ENCODE measurements around the gene NPIPA2. TPM values are rescaled to one million over a fixed set of nuclear protein-coding genes. Genes with fewer than 3 reads are reported as not detected.
"Not testable (repeated sequence)": the region's sequence is repeated elsewhere in the genome, so short reads cannot be mapped to it uniquely, and the experiment has no call there.

The NPIPA2 gene
- total RNA-seq: under 1 TPM; 0.23 to 0.75 TPM
- under 1 TPM; 0.10 to 0.17 TPM for polyA plus RNA-seq

DNA sequence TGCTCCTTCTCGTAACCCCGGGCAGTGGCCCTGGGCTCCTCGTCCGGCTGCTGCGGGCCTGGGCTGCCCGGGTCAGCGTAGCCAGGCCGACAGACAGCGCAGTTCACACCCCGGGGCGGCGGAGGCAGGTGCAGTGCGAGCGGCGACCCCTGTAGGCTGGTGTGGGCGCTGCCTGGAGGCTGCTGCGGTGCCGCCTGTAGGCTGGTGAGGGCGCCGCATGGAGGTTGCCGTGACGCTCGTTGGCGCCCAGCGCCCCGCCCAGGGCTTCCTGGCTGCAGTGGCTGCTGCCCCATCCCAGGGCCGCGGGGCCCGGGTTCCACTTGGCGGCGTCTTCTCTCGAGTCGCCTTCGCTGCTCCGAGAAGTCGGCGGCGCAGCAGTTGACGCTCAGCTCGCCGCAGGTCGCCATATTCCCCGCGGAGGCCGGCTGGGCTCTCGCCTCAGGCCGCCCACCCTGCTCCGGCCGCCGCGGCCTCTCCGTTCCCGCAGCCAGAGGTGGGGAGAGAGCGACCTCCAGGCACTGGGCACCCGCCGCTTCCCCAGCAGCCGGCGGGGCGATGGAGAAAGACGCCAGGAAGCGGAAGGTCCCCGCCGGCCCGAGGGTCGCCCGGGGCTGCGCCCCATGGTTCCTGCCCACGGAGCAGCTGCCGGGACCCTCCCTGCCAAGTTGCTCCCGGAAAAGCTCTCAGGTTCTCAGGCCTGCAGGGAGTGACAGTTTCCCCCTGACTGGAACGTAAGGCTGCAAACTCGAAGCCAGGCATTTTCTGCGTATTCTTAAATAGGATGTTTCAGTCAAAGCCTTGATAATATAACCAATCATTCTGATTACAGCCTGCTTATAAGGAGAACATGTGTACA is at the start of gene NPIPA2:
NPIPA2 (plus strand) TSS at position 261 of the 856 bp plus-strand sequence. CDS start 5,533 bp downstream, outside the sequence.
- WGBS: no CpG with 5 or more reads among the region's 73 CpGs
- H3K4me3 ChIP-seq (ENCODE audit: low read depth in 1 of 3, low read length in 3 of 3); H3K36me3 ChIP-seq (ENCODE audit: control insufficient read depth in 4 of 4, insufficient read depth in 3 of 4, low read depth in 1 of 4, low read length in 3 of 4); H3K27me3 ChIP-seq (ENCODE audit: control insufficient read depth in 4 of 4, insufficient read depth in 4 of 4, low read length in 3 of 4); H3K9ac ChIP-seq (ENCODE audit: low read depth in 1 of 2, low read length in 2 of 2); H3K9me3 ChIP-seq (ENCODE audit: control insufficient read depth in 4 of 4, low read length in 3 of 4); DNase-seq (ENCODE audit: low spot score); H3K27ac ChIP-seq (ENCODE audit: low read depth in 1 of 2, low read length in 2 of 2); H3K4me1 ChIP-seq (ENCODE audit: control insufficient read depth in 4 of 4, insufficient read depth in 4 of 4, low read length in 3 of 4): not testable (repeated sequence)

DNA sequence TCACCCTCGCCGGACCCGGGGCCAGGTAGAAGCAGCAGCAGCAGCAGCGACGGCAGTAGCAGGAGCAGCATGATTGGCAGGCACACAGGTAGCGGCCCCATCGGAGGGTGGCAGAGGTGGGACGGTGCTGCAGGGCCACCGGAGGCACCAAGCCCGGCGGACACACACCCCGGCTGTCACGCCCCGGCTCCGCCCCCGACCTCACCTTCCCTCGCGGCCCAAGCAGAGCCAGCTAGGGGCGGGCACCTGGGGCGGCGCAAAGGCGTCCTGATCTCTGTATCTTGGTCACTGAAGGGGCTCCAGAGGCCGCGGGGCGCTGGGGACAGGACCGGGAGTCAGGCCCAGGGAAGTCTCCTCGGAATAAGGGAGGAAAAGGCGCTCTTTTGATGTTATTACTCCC is 48.2 kb upstream of the NPIPA2 start, which contains the start of gene PLA2G10:
PLA2G10 (minus strand) TSS at position 180 of the 400 bp plus-strand sequence; CDS start at position 101, 79 bp downstream.
- H3K36me3 ChIP-seq (ENCODE audit: control insufficient read depth in 4 of 4, insufficient read depth in 3 of 4, low read depth in 1 of 4, low read length in 3 of 4); H3K9me3 ChIP-seq (ENCODE audit: control insufficient read depth in 4 of 4, low read length in 3 of 4); H3K27ac ChIP-seq (ENCODE audit: low read depth in 1 of 2, low read length in 2 of 2); DNase-seq (ENCODE audit: low spot score); H3K9ac ChIP-seq (ENCODE audit: low read depth in 1 of 2, low read length in 2 of 2); H3K4me3 ChIP-seq (ENCODE audit: low read depth in 1 of 3, low read length in 3 of 3); H3K27me3 ChIP-seq (ENCODE audit: control insufficient read depth in 4 of 4, insufficient read depth in 4 of 4, low read length in 3 of 4); H3K4me1 ChIP-seq (ENCODE audit: control insufficient read depth in 4 of 4, insufficient read depth in 4 of 4, low read length in 3 of 4): not testable (repeated sequence)
- WGBS: no CpG with 5 or more reads among the region's 28 CpGs

DNA sequence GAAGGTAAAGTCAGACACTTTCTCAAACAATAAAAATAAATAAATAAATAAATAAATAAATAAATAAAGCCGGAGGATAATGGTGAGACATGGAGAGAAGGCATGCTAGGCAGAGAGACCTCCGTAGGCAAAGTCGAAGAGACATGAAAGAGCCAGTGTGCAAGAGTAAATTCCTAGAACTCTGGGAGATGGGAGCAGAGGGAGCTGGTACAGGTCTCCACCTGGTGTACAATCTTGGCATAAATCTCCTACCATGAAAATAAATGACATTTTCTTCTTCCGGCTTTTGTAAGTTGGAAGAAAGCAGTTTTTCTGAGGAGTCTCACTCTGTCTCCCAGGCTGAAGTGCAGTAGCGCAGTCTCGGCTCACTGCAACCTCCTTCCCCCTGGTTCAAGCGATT is 40.5 kb upstream of the NPIPA2 start:
- DNase-seq (ENCODE audit: low spot score); H3K9ac ChIP-seq (ENCODE audit: low read depth in 1 of 2, low read length in 2 of 2); H3K4me1 ChIP-seq (ENCODE audit: control insufficient read depth in 4 of 4, insufficient read depth in 4 of 4, low read length in 3 of 4); H3K9me3 ChIP-seq (ENCODE audit: control insufficient read depth in 4 of 4, low read length in 3 of 4); H3K27me3 ChIP-seq (ENCODE audit: control insufficient read depth in 4 of 4, insufficient read depth in 4 of 4, low read length in 3 of 4); H3K4me3 ChIP-seq (ENCODE audit: low read depth in 1 of 3, low read length in 3 of 3); H3K36me3 ChIP-seq (ENCODE audit: control insufficient read depth in 4 of 4, insufficient read depth in 3 of 4, low read depth in 1 of 4, low read length in 3 of 4); H3K27ac ChIP-seq (ENCODE audit: low read depth in 1 of 2, low read length in 2 of 2): not testable (repeated sequence)
- 53% methylated on average over 2 of the region's 7 CpGs for WGBS

DNA sequence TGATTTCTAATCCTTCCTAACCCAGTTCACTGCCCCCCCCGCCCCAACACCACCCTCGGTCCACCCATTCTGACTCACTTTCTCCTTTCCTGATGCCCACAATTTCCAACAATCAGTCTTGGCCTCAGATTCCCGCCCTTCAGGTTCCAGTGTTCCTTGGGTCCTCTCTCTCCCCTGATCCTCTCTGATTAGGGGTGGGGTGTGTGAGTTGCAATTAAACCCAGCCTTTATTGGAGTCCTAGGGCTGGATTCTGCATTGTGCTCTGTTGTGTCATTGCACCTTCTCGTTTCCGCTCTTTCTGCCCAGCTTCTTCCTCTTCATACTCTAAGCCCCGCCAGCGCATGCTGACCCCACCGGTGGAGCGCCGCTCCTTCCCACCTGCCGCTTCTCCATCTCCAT is 39.7 kb upstream of the NPIPA2 start:
- H3K4me3 ChIP-seq (ENCODE audit: low read depth in 1 of 3, low read length in 3 of 3); H3K27me3 ChIP-seq (ENCODE audit: control insufficient read depth in 4 of 4, insufficient read depth in 4 of 4, low read length in 3 of 4); H3K4me1 ChIP-seq (ENCODE audit: control insufficient read depth in 4 of 4, insufficient read depth in 4 of 4, low read length in 3 of 4); H3K27ac ChIP-seq (ENCODE audit: low read depth in 1 of 2, low read length in 2 of 2); H3K9me3 ChIP-seq (ENCODE audit: control insufficient read depth in 4 of 4, low read length in 3 of 4); H3K9ac ChIP-seq (ENCODE audit: low read depth in 1 of 2, low read length in 2 of 2); DNase-seq (ENCODE audit: low spot score); H3K36me3 ChIP-seq (ENCODE audit: control insufficient read depth in 4 of 4, insufficient read depth in 3 of 4, low read depth in 1 of 4, low read length in 3 of 4): not testable (repeated sequence)
- no CpG with 5 or more reads among the region's 11 CpGs for WGBS

DNA sequence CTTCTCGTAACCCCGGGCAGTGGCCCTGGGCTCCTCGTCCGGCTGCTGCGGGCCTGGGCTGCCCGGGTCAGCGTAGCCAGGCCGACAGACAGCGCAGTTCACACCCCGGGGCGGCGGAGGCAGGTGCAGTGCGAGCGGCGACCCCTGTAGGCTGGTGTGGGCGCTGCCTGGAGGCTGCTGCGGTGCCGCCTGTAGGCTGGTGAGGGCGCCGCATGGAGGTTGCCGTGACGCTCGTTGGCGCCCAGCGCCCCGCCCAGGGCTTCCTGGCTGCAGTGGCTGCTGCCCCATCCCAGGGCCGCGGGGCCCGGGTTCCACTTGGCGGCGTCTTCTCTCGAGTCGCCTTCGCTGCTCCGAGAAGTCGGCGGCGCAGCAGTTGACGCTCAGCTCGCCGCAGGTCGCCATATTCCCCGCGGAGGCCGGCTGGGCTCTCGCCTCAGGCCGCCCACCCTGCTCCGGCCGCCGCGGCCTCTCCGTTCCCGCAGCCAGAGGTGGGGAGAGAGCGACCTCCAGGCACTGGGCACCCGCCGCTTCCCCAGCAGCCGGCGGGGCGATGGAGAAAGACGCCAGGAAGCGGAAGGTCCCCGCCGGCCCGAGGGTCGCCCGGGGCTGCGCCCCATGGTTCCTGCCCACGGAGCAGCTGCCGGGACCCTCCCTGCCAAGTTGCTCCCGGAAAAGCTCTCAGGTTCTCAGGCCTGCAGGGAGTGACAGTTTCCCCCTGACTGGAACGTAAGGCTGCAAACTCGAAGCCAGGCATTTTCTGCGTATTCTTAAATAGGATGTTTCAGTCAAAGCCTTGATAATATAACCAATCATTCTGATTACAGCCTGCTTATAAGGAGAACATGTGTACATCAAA is 38.9 kb upstream of the NPIPA2 start, which contains the start of gene NPIPA3:
NPIPA3 (plus strand) TSS at position 256 of the 856 bp plus-strand sequence. CDS start 5,533 bp downstream, outside the sequence.
- H3K36me3 ChIP-seq (ENCODE audit: control insufficient read depth in 4 of 4, insufficient read depth in 3 of 4, low read depth in 1 of 4, low read length in 3 of 4); DNase-seq (ENCODE audit: low spot score); H3K4me3 ChIP-seq (ENCODE audit: low read depth in 1 of 3, low read length in 3 of 3); H3K4me1 ChIP-seq (ENCODE audit: control insufficient read depth in 4 of 4, insufficient read depth in 4 of 4, low read length in 3 of 4); H3K27ac ChIP-seq (ENCODE audit: low read depth in 1 of 2, low read length in 2 of 2); H3K9me3 ChIP-seq (ENCODE audit: control insufficient read depth in 4 of 4, low read length in 3 of 4); H3K9ac ChIP-seq (ENCODE audit: low read depth in 1 of 2, low read length in 2 of 2); H3K27me3 ChIP-seq (ENCODE audit: control insufficient read depth in 4 of 4, insufficient read depth in 4 of 4, low read length in 3 of 4): not testable (repeated sequence)
- WGBS: no CpG with 5 or more reads among the region's 73 CpGs

DNA sequence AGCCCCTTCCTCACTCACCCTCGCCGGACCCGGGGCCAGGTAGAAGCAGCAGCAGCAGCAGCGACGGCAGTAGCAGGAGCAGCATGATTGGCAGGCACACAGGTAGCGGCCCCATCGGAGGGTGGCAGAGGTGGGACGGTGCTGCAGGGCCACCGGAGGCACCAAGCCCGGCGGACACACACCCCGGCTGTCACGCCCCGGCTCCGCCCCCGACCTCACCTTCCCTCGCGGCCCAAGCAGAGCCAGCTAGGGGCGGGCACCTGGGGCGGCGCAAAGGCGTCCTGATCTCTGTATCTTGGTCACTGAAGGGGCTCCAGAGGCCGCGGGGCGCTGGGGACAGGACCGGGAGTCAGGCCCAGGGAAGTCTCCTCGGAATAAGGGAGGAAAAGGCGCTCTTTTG is 9.1 kb upstream of the NPIPA2 start:
- not testable (repeated sequence) for DNase-seq (ENCODE audit: low spot score); H3K9ac ChIP-seq (ENCODE audit: low read depth in 1 of 2, low read length in 2 of 2); H3K9me3 ChIP-seq (ENCODE audit: control insufficient read depth in 4 of 4, low read length in 3 of 4); H3K4me3 ChIP-seq (ENCODE audit: low read depth in 1 of 3, low read length in 3 of 3); H3K27ac ChIP-seq (ENCODE audit: low read depth in 1 of 2, low read length in 2 of 2); H3K36me3 ChIP-seq (ENCODE audit: control insufficient read depth in 4 of 4, insufficient read depth in 3 of 4, low read depth in 1 of 4, low read length in 3 of 4); H3K27me3 ChIP-seq (ENCODE audit: control insufficient read depth in 4 of 4, insufficient read depth in 4 of 4, low read length in 3 of 4); H3K4me1 ChIP-seq (ENCODE audit: control insufficient read depth in 4 of 4, insufficient read depth in 4 of 4, low read length in 3 of 4)
- WGBS: no CpG with 5 or more reads among the region's 28 CpGs

DNA sequence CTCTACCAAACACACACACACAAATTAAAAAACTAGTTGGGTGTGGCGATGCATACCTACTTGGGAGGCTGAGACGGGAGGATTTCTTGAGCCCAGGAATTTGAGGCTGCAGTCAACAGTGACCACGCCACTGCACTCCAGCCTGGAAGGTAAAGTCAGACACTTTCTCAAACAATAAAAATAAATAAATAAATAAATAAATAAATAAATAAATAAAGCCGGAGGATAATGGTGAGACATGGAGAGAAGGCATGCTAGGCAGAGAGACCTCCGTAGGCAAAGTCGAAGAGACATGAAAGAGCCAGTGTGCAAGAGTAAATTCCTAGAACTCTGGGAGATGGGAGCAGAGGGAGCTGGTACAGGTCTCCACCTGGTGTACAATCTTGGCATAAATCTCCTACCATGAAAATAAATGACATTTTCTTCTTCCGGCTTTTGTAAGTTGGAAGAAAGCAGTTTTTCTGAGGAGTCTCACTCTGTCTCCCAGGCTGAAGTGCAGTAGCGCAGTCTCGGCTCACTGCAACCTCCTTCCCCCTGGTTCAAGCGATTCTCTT is 1.4 kb upstream of the NPIPA2 start:
- H3K27me3 ChIP-seq (ENCODE audit: control insufficient read depth in 4 of 4, insufficient read depth in 4 of 4, low read length in 3 of 4); H3K4me3 ChIP-seq (ENCODE audit: low read depth in 1 of 3, low read length in 3 of 3); H3K4me1 ChIP-seq (ENCODE audit: control insufficient read depth in 4 of 4, insufficient read depth in 4 of 4, low read length in 3 of 4); H3K9me3 ChIP-seq (ENCODE audit: control insufficient read depth in 4 of 4, low read length in 3 of 4); DNase-seq (ENCODE audit: low spot score); H3K36me3 ChIP-seq (ENCODE audit: control insufficient read depth in 4 of 4, insufficient read depth in 3 of 4, low read depth in 1 of 4, low read length in 3 of 4); H3K27ac ChIP-seq (ENCODE audit: low read depth in 1 of 2, low read length in 2 of 2); H3K9ac ChIP-seq (ENCODE audit: low read depth in 1 of 2, low read length in 2 of 2): not testable (repeated sequence)
- WGBS: no CpG with 5 or more reads among the region's 10 CpGs

DNA sequence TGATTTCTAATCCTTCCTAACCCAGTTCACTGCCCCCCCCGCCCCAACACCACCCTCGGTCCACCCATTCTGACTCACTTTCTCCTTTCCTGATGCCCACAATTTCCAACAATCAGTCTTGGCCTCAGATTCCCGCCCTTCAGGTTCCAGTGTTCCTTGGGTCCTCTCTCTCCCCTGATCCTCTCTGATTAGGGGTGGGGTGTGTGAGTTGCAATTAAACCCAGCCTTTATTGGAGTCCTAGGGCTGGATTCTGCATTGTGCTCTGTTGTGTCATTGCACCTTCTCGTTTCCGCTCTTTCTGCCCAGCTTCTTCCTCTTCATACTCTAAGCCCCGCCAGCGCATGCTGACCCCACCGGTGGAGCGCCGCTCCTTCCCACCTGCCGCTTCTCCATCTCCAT is 539 bp upstream of the NPIPA2 start:
- no CpG with 5 or more reads among the region's 11 CpGs for WGBS
- H3K9me3 ChIP-seq (ENCODE audit: control insufficient read depth in 4 of 4, low read length in 3 of 4); H3K27ac ChIP-seq (ENCODE audit: low read depth in 1 of 2, low read length in 2 of 2); H3K4me1 ChIP-seq (ENCODE audit: control insufficient read depth in 4 of 4, insufficient read depth in 4 of 4, low read length in 3 of 4); H3K36me3 ChIP-seq (ENCODE audit: control insufficient read depth in 4 of 4, insufficient read depth in 3 of 4, low read depth in 1 of 4, low read length in 3 of 4); DNase-seq (ENCODE audit: low spot score); H3K4me3 ChIP-seq (ENCODE audit: low read depth in 1 of 3, low read length in 3 of 3); H3K27me3 ChIP-seq (ENCODE audit: control insufficient read depth in 4 of 4, insufficient read depth in 4 of 4, low read length in 3 of 4); H3K9ac ChIP-seq (ENCODE audit: low read depth in 1 of 2, low read length in 2 of 2): not testable (repeated sequence)

All from liver (tissue), 9 donors.